ENCODE measurements around the gene TNS4. TPM values are rescaled to one million over a fixed set of nuclear protein-coding genes. Genes with fewer than 3 reads are reported as not detected.

The TNS4 gene
- total and polyA plus RNA-seq, 9 of the 15 experiments (the other 6 are each of a cell fraction or from before 2014, with no cell fraction given): 0.04 to 0.73 (median 0.24) TPM; not detected in 1

DNA sequence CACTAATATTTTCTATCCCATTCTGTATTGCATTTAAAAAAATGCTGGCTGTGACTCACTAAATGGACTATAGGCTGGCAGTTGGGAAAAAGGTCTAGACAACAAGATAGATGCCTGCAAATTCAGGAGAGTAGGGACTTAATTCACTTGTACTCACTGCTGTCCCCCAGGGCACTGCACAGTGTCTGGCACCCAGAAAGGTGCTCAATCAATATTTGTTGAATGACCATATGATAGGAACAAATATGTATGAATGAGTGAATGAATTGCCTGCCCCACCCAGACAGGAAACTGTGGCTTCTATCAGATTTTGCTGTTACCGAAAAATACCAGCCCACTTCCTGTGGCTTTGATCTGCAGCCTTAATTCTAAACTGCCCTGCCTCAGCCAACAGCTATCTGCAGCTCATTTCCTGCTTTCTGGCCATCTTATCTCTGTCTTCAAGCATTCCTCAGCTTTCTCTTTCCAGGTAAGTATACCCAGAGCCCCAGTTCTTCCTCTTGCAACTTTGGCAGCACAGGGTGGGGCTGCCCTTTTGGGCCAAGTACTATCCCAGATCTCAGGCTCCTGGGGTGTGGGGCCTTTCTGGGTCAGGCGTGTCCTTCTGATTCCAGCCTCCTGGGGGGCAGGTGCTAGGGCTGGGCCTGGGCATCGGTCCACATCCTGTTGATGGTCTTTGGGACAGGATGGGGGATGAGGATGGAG lies 15.3 kb upstream of the TNS4 start (continued):
- TF ChIP-seq PML (IDR thresholded peaks at IDR 0.05; ENCODE audit: low read length) (peak; percentile 71; the same call in 1 of the 2 replicates), ILK (tag; IDR thresholded peaks at IDR 0.05; ENCODE audit: borderline replicate concordance, low read depth) (no peak), MYC (IDR thresholded peaks at IDR 0.05; ENCODE audit: low read depth, low read length) (0 out of 2 replicates have a peak, but pooled peaks have one; percentile 28), MYC (CRISPR knock-in tag; IDR thresholded peaks at IDR 0.05; ENCODE audit: borderline replicate concordance, low read depth) (no peak), FIP1L1 (IDR thresholded peaks at IDR 0.05; ENCODE audit: low read depth, low read length, poor library complexity, severe bottlenecking) (no peak), NCOA1 (IDR thresholded peaks at IDR 0.05; ENCODE audit: low read depth) (peak; percentile 81), HMG20A (CRISPR knock-in tag; conservative IDR thresholded peaks at IDR 0.05) (no peak), ZNF57 (CRISPR knock-in tag; IDR thresholded peaks at IDR 0.05) (no peak), PPARD (CRISPR knock-in tag; IDR thresholded peaks at IDR 0.05) (no peak), MIER1 (IDR thresholded peaks at IDR 0.05; ENCODE audit: low read depth) (no peak), MNT (conservative IDR thresholded peaks at IDR 0.05) (0 out of 4 replicates have a peak, but pooled peaks of 1 of the 2 experiments have one; percentile 27), ZNF24 (IDR thresholded peaks at IDR 0.05) (peak; percentile 98), EWSR1 (IDR thresholded peaks at IDR 0.05; ENCODE audit: borderline replicate concordance, low read depth, partially characterized antibody) (no peak), MCM7 (IDR thresholded peaks at IDR 0.05) (no peak)
- TF ChIP-seq, protein P1, sequence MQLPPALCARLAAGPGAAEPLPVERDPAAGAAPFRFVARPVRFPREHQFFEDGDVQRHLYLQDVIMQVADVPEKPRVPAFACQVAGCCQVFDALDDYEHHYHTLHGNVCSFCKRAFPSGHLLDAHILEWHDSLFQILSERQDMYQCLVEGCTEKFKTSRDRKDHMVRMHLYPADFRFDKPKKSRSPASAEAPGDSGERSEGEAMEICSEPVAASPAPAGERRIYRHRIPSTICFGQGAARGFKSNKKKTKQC (CRISPR knock-in tag; IDR thresholded peaks at IDR 0.05): no peak
- TF ChIP-seq, protein P2, sequence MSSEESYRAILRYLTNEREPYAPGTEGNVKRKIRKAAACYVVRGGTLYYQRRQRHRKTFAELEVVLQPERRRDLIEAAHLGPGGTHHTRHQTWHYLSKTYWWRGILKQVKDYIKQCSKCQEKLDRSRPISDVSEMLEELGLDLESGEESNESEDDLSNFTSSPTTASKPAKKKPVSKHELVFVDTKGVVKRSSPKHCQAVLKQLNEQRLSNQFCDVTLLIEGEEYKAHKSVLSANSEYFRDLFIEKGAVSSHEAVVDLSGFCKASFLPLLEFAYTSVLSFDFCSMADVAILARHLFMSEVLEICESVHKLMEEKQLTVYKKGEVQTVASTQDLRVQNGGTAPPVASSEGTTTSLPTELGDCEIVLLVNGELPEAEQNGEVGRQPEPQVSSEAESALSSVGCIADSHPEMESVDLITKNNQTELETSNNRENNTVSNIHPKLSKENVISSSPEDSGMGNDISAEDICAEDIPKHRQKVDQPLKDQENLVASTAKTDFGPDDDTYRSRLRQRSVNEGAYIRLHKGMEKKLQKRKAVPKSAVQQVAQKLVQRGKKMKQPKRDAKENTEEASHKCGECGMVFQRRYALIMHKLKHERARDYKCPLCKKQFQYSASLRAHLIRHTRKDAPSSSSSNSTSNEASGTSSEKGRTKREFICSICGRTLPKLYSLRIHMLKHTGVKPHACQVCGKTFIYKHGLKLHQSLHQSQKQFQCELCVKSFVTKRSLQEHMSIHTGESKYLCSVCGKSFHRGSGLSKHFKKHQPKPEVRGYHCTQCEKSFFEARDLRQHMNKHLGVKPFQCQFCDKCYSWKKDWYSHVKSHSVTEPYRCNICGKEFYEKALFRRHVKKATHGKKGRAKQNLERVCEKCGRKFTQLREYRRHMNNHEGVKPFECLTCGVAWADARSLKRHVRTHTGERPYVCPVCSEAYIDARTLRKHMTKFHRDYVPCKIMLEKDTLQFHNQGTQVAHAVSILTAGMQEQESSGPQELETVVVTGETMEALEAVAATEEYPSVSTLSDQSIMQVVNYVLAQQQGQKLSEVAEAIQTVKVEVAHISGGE (CRISPR knock-in tag; IDR thresholded peaks at IDR 0.05): no peak
- TF ChIP-seq, protein P3, sequence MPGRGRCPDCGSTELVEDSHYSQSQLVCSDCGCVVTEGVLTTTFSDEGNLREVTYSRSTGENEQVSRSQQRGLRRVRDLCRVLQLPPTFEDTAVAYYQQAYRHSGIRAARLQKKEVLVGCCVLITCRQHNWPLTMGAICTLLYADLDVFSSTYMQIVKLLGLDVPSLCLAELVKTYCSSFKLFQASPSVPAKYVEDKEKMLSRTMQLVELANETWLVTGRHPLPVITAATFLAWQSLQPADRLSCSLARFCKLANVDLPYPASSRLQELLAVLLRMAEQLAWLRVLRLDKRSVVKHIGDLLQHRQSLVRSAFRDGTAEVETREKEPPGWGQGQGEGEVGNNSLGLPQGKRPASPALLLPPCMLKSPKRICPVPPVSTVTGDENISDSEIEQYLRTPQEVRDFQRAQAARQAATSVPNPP (IDR thresholded peaks at IDR 0.05; ENCODE audit: borderline replicate concordance, insufficient read depth, insufficient read length): no peak

Data from K562 (cell line).